Measurements from ENCODE around the gene TFR2. TPM values are rescaled to one million over a fixed set of nuclear protein-coding genes. Genes with fewer than 3 reads are reported as not detected.

The TFR2 gene
- total RNA-seq, 2 donors from 2014 or later: 13.1 to 19.1 TPM

DNA sequence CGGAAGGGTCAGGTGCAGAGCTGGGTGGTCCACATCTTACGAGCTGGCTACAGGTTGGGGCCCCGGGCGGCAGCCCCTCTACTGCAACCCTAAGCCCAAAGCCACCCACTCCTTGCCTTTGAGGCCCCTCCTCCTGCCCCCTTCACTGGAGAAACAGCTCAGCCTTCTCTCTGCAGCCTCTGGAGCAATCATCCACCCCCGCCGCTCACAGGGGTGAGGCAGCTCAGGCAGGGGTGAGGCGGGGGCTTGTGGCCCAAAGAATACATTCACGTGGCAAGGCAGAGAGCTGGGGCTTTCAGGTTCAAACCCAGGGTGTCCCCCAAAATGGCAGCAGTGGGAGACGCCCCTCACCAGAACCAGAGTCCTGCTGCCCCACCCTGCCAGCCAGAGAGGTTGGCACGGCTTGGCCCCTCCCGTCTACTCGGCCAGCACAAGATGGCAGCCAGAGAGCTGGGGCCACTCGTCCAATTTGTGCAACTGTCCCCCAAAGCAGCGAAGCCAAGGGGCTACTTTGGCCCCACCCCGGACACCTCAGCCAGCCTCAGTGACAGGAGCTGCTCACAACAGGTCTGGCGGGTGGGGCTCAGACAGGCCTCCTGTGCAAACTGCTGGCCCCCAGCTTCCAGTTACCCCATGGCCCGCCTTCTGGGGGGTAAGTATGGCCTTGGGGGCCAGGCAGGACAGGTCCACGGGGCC, 39.4 kb upstream of the TFR2 start:
- DNase-seq (ENCODE audit: low spot score in 2 of 2) (no peak), ATAC-seq (no peak)
- H3K36me3 Mint-ChIP-seq: peaks cover 7 to 12% of the 10 kb centered on the region in 2 donors
- no peaks in the 10 kb centered on the region for H3K9me3 Mint-ChIP-seq
- peak overlapping the region; percentile 71 to 86 for H3K27ac Mint-ChIP-seq

DNA sequence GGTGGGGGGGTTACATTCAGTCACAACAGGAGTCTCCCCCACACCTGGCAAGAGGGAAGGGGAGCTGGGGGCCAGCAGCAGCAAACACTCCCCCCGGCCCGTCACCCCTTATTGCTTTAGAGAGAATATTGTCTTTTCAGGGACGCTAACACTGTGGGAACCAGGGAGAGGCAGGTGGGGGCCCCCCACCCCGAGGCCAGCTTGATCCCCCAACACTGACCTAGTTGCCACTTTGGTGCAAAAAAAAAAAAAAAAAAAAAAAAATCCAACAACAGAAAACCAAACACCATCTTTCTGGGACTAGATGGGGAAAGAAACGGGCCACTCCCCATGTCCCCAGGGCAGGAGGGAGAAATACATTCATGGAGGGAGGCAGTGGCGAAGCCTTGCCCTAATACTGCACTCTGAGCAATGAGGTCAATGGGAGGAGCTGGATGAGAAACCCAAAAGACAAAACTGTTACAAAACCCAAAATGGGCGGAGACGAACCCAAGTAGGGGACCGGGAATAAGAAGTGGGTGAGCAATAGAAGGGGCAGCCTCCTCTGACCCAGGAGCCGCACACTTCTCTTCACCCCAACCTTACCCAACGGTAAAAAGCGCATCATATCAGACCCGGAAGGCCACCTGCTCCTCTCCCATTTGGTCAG, 38.7 kb upstream of the TFR2 start:
- DNase-seq (ENCODE audit: low spot score in 2 of 2) (no peak), ATAC-seq (no peak)
- Mint-ChIP-seq H3K9me3 (no peaks in the 10 kb centered on the region), H3K36me3 (peaks cover 7 to 12% of the 10 kb centered on the region in 2 donors), H3K27ac (peak overlapping the region; percentile 23 to 71)

DNA sequence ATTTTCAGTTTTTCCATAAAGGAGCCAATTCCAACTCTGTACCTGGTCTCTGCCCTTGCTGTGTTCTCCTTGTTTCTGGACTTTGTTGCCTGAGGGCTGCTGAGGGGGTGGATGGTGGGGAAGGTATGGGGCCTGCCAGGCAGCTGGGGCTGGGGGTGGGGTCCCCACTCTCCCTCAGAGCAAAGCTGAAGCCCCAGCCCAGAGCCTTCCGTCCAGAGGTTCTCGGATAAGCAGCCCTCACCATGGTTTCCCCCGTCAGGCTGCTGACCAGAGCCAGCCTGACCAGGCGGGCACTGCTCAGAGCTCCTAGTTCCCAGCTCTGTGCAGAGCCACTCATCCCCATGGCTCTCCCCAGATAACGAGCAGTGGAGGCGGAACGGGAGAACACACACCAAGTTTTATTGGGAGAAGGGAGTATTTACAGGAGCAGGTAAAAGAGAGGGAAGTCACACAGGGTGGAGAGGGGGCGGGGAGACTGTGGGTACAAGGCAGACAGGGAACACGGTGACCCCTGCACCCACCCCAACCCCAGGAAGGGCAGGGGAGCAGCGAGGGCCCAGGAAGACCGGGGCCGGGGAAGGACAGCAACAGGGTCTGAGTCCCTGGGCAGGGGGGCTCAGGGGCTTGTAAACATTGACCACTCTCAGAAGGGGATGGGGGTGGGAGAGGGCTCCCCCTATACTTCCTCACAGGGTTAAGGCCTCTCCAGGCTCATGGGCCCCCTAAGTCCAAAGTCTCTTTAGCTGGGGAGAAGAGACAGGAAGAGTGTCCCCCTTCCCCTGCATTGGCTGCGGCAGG, 38.0 kb upstream of the TFR2 start:
- DNase-seq (ENCODE audit: low spot score in 2 of 2) (no peak), ATAC-seq (no peak)
- Mint-ChIP-seq H3K27ac (peak overlapping the region; percentile 68 to 71), H3K9me3 (no peaks in the 10 kb centered on the region), H3K36me3 (peaks cover 13 to 17% of the 10 kb centered on the region in 2 donors)

DNA sequence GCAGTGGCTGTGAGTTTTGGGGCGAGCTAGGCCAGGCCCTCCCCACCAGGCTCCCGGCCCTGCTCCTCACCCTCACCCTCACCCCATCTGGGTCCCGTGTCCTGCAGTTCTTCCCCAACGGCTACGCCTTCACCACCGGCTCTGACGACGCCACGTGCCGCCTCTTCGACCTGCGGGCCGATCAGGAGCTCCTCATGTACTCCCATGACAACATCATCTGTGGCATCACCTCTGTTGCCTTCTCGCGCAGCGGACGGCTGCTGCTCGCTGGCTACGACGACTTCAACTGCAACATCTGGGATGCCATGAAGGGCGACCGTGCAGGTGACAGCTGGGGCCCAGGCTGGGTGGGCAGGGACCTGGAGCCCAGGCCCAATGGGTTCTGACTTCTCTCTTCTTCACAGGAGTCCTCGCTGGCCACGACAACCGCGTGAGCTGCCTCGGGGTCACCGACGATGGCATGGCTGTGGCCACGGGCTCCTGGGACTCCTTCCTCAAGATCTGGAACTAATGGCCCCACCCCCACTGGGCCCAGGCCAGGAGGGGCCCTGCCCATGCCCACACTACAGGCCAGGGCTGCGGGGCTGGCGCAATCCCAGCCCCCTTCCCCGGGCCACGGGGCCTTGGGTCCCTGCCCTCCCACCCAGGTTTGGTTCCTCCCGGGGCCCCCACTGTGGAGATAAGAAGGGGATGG, 37.1 kb upstream of the TFR2 start:
- H3K36me3 Mint-ChIP-seq: peaks cover 15 to 21% of the 10 kb centered on the region in 2 donors
- H3K27ac Mint-ChIP-seq: peak overlapping the region; percentile 44 to 70
- H3K9me3 Mint-ChIP-seq: no peaks in the 10 kb centered on the region

DNA sequence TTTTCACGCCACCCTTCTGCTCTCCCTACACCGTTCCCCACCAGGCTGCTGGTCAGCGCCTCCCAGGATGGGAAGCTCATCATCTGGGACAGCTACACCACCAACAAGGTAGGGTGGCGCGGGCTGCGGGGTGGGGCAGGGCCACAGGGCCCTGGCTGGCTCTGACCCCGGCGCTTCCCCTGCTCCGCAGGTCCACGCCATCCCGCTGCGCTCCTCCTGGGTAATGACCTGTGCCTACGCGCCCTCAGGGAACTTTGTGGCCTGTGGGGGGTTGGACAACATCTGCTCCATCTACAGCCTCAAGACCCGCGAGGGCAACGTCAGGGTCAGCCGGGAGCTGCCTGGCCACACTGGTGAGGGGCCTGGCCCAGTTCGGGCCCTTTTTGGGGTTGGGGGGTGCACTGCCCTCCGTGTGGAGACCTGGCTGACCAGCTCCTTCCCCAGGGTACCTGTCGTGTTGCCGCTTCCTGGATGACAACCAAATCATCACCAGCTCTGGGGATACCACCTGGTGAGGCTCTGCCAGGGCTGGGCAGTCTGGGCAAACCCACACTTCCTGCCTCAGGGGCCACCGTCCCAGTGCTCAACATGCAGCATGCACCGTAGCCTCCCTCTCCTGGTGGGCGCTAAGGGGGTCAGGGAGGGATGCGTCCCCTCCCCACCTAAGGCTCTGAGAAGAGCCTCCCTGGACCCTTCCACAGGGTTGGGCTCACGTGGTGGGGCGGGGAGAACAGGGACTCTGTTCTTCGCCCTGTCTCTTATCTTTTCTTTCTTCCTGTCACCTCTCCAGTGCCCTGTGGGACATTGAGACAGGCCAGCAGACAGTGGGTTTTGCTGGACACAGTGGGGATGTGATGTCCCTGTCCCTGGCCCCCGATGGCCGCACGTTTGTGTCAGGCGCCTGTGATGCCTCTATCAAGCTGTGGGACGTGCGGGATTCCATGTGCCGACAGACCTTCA, 36.2 kb upstream of the TFR2 start:
- H3K36me3 Mint-ChIP-seq: peaks cover 15 to 21% of the 10 kb centered on the region in 2 donors
- H3K27ac Mint-ChIP-seq: peak overlapping the region; percentile 65 to 70
- ATAC-seq (no peak), DNase-seq (ENCODE audit: low spot score in 2 of 2) (no peak)
- H3K9me3 Mint-ChIP-seq: no peaks in the 10 kb centered on the region

More for the DNA sequence above, 37.1 kb upstream of the TFR2 start:
- ATAC-seq (no peak), DNase-seq (ENCODE audit: low spot score in 2 of 2) (no peak)

DNA sequence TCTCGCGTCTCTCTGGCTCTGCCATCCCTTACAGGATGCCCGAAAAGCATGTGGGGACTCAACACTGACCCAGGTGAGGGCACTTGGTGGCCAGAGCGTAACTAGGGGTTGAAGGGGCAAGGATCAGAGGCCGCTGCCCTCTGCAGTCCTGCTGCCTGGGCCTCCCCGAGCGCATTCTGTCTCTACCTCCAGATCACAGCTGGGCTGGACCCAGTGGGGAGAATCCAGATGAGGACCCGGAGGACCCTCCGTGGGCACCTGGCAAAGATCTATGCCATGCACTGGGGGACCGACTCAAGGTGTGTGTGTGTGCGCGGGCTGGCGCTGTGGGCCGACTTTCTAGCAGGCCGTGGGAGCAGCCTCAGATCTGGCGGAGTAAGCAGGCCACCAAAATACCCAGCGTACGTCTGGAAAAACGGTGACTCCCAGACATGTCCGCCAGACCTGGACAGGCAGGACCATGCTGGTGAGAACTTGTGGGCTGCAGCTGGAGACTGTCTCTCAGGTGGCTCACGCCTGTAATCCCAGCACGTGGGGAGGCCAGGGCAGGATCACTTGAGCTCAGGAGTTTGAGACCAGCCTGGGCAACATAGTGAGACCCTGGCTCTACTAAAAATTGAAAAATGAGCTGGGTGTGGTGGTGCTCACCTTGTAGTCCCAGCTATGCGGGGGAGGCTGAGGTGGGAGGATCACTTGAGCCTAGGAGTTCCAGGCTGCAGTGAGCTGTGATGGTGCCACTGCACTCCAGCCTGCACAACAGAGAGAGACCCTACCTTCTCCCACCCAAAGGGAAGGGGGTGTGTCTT, 35.4 kb upstream of the TFR2 start:
- Mint-ChIP-seq H3K27ac (peak overlapping the region; percentile 79 to 94), H3K36me3 (peaks cover 15 to 19% of the 10 kb centered on the region in 2 donors), H3K9me3 (no peaks in the 10 kb centered on the region)
- DNase-seq (ENCODE audit: low spot score in 2 of 2) (no peak), ATAC-seq (no peak)

DNA sequence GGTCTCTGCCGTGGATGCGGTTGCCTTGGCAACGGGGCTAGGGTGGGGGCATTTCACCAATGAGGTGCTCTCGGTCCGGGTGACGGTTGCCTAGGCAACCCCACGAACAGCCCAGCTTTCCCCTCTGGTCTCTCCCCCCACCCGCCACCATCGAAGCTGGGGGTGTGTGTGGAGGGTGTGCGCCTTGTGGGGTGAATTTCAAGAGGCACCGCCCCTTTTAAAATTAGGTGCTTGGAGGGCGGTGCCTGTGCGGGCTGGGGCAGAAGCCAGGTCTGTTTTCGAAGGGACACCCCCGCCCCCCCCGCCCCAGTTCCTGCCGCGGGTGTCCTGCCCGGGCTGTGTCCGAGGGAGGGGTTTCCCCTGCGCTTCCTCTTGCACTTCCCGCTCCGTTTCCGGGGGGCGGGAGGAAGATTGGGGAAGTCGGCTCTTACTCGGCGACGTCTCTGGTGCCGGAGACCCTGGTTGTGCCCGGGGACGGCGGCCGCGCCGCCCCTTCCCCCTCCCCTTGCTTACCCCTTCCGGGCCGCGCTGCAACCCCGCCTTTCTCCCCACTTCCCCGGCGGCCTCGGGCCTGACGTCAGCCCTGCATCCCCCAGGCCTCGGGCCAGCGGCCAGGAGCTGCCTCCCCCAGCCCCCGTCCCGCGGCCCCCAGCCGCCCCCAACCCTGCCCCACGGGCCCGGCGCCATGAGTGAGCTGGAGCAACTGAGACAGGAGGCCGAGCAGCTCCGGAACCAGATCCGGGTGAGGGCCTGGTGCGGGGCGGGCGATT, 34.4 kb upstream of the TFR2 start:
- DNase-seq (ENCODE audit: low spot score in 2 of 2) (peak; percentile 74 to 88), ATAC-seq (peak; percentile 50 to 65)
- Mint-ChIP-seq H3K36me3 (peaks cover 15 to 16% of the 10 kb centered on the region in 2 donors), H3K9me3 (no peaks in the 10 kb centered on the region), H3K27ac (peak overlapping the region; percentile 68 to 79)

DNA sequence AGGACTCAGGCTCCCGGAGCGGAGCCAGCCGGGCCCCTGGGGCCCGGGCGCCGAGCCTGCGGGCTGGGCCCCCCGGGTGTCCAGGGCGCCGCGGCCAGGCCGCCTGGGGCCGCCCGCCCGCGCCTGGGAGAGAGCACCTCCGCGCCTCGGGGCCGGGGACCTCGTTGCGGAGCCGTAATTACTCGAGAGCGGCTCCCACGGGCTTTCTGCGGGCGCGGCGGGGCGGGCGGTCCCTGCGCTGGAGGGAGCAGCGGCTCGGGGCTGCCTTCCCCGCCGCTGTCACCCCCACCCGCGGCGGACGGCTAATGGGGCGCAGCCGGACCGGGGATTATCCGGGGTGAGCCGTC, 33.7 kb upstream of the TFR2 start:
- ATAC-seq: no peak
- DNase-seq (ENCODE audit: low spot score in 2 of 2): no peak
- peak overlapping the region in 1 of 2 donors; percentile 93 for H3K27ac Mint-ChIP-seq

DNA sequence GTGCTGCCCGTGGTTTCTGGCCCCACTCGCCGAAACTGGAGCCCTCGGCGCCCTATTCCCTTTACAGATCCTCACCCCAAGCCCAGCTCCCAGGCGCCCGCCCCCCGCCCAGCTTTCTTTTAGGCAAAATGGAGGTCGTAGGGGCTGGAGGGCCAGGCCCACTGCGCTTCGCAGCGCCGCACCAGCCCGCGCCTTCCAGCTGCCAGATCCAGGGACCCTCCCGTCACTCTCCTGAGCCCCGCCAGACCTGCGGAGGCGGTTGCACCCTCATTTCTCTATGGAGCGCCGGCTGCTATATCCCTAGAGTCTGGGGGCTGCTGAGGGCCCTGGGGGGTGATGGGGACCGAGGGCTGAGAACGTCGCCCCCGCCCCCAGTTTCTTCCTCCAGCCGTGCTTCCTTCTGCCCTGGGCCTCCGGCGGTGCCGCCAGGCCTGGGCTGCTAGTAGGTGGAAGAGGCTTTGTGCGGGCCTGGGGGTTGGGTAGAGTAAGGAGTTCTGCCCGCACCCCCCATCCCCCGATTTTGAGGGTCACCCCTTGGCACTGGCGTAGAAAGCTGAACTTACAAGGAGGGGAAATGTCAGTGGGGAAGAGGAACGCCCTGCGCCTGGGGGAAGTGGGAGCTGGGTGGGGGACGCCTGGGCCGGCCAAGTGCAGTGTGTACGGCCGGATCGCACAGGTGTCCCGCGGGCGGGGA, 33.2 kb upstream of the TFR2 start:
- H3K9me3 Mint-ChIP-seq: no peaks in the 10 kb centered on the region
- ATAC-seq: no peak
- no peak for DNase-seq (ENCODE audit: low spot score in 2 of 2)
- H3K36me3 Mint-ChIP-seq: peaks cover 15 to 16% of the 10 kb centered on the region in 2 donors
- H3K27ac Mint-ChIP-seq: peak overlapping the region; percentile 93 to 97

More for the DNA sequence above, 33.7 kb upstream of the TFR2 start:
- Mint-ChIP-seq H3K9me3 (no peaks in the 10 kb centered on the region), H3K36me3 (peaks cover 15 to 16% of the 10 kb centered on the region in 2 donors)

DNA sequence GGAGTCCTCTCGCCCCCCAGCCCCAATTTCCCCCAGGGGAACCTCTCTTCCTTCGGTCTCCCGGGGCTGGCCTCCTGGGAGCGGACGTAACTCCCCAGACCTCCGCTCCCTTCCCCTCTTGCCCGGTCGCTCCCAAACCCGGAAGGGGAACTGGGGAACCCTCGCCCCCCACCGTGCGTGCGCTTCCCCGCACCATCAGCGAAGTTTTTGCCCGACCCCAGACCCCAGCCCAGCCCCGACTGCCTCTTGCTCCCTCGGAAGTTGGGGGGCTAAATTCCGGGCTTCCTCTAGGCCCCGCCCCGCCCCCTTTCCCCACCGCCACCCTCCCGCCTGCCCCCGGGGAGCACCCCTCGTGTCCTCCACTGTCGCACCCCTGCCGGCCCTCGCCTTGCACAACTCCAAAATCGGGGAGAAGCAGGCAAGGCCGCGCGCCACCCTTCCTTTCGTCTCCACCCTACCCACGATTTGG, 32.6 kb upstream of the TFR2 start:
- DNase-seq (ENCODE audit: low spot score in 2 of 2) (peak in 1 of 2 donors; percentile 50), ATAC-seq (no peak)
- Mint-ChIP-seq H3K27ac (peak overlapping the region; percentile 93 to 97), H3K9me3 (no peaks in the 10 kb centered on the region), H3K36me3 (peaks cover 15 to 16% of the 10 kb centered on the region in 2 donors)

DNA sequence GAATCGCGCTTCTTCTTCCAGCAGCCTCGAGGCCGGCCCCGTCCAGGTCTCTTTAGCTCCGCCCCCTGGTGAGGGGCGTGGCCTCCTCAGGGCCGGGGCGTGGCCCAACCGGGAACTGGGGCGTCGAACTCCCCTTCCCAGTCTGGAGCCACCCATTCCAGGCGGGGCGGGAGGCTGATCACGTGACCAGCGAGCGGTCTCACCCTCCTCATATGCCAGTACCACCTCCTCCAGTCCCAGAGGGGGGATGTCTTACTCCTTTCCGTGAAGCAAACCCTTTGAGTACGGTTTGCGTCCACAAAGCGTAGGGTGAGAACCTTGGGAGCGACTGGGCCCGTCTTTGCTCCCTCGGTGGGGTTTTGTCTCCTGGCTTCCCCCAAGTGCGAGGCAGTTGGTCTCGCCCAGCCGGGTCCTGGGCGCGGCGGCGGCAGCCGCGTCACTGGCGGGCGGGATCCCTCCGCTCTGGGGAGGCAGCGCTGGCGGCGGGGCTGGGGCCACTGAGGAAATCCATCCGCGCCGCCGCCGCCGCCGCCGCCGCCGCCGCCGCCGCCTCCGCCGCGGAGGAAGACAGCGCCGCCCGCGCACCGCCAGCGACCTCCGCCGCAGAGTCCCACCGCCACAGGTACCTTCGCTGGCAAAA, 32.1 kb upstream of the TFR2 start, which contains the start of gene GNB2:
Gene GNB2, plus strand, starts transcription at position 439 of the 640 bp plus-strand sequence. CDS start 2,526 bp downstream, outside the sequence.
- Mint-ChIP-seq H3K9me3 (no peaks in the 10 kb centered on the region), H3K27ac (peak within 1 kb of the TSS; percentile 93 to 97), H3K36me3 (peaks cover 15 to 16% of the 10 kb centered on the region in 2 donors)
- peak; percentile 74 to 80 for ATAC-seq
- peak; percentile 100 for DNase-seq (ENCODE audit: low spot score in 2 of 2)

DNA sequence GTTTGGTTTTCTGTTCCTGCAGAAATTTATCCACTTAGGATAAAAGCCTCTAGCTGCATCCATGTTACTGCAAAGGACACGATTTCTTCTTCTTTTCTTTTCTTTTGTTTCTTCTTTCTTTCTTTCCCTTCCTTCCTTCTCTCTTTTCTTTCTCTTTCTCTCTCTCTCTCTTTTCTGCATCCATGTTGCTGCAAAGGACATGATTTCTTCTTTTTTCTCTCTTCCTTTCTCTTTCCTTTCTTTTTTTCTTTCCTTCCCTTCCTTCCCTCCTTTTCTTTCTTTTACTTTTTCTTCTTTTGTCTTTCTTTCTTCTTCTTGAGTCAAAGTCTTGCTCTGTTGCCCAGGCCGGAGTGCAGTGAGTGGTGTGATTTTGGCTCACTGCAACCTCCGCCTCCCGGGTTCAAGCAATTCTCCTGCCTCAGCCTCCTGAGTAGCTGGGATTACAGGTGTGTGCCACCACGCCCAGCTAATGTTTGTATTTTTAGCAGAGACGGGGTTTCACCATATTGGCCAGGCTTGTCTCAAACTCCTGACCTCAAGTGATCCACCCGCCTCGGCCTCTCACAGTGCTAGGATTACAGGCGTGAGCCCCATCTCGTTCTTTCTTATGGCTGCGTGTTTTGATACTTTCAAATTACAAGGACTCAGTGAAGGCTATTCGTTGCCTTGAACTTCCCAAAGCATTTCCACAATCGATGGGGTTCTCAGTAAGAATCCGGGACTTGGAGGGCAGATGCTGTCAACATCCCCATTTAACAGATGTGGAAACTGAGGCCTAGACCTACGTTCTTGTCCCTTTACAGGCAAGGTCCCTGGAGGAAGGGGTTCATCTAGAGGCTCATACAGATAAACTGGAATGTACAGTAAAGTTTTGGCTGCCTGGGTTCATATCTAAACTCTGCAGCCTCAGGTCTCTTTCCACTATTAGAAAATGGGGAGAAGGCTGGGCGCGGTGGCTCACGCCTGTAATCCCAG, 30.3 kb upstream of the TFR2 start:
- ATAC-seq (no peak), DNase-seq (ENCODE audit: low spot score in 2 of 2) (no peak)
- Mint-ChIP-seq H3K9me3 (no peaks in the 10 kb centered on the region), H3K36me3 (peaks cover 12 to 13% of the 10 kb centered on the region in 2 donors), H3K27ac (peak overlapping the region in 1 of 2 donors; percentile 93)
